NB4 (cell line): ENCODE data around the gene AUTS2.

Experiments used
- CTCF ChIP-seq: IDR thresholded peaks from one replicate; pipeline ENCODE4 v1.5.1; 2012; ENCODE audit warnings: low read depth, low read length
- MYC ChIP-seq: IDR thresholded peaks from 2 replicates; pipeline ENCODE4 v1.6.1; 2011; ENCODE audit warnings: low read depth, low read length

- no peak for TF ChIP-seq CTCF
- no peak for TF ChIP-seq MYC
Observed at GRCh38 chr7:69804962-69805361, 206.7 kb downstream of the AUTS2 start.
